ENCODE results near the gene TXLNG. TPM values are rescaled to one million over a fixed set of nuclear protein-coding genes. Genes with fewer than 3 reads are reported as not detected.

The TXLNG gene
- total RNA-seq, 1 experiment from 2014 or later = 31.1 TPM

DNA sequence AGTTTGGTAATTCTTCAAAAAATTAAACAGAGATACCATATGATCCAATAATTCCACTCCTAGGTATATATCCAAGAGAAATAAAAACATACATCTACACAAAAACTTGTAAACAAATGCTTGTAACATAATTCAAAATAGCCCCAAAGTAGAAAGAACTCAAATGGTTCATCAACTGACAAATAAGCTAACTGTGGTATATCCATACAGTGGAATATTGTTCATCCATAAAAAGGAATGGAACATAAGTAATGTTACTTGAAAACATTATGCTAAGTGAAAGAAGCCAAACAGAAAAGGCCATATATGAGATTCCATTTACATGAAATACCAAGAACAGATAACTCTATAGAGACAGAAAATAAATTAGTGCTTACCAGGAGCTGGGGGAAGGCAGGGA, 70.5 kb downstream of the TXLNG start (continued):
- TF ChIP-seq, protein P1, sequence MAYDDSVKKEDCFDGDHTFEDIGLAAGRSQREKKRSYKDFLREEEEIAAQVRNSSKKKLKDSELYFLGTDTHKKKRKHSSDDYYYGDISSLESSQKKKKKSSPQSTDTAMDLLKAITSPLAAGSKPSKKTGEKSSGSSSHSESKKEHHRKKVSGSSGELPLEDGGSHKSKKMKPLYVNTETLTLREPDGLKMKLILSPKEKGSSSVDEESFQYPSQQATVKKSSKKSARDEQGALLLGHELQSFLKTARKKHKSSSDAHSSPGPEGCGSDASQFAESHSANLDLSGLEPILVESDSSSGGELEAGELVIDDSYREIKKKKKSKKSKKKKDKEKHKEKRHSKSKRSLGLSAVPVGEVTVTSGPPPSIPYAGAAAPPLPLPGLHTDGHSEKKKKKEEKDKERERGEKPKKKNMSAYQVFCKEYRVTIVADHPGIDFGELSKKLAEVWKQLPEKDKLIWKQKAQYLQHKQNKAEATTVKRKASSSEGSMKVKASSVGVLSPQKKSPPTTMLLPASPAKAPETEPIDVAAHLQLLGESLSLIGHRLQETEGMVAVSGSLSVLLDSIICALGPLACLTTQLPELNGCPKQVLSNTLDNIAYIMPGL (CRISPR knock-in tag; IDR thresholded peaks at IDR 0.05) = no peak
- TF ChIP-seq SOX15 (CRISPR knock-in tag; IDR thresholded peaks at IDR 0.05) = no peak

DNA sequence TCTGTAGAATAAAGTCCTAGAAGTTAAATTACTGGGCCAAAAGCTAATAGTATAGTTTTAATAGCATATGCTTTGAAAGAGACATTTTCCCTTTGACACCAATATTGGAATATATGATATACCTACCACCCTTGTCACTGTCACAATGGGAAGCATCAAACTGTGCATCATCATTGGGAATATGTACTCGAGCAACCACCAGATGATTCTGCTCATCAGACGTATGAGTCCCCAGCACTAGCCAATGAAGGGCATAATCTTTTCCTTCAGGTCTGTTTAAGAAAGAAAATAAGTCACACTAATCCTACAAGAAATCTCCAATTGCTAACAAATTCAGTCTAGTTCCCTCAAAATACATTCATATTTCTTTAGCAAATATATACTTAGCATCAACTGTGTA, 76.6 kb downstream of the TXLNG start:
- Mint-ChIP-seq H3K27ac (no peak overlapping the region), H3K9me3 (no peaks in the 10 kb centered on the region), H3K4me1 (no peaks in the 10 kb centered on the region), H3K4me3 (no peak overlapping the region), H3K27me3 (ENCODE audit: low read depth) (no peaks in the 10 kb centered on the region), H3K36me3 (peaks cover 47% of the 10 kb centered on the region)
- CTCF ChIA-PET = no interaction called here
- POLR2A ChIA-PET = no interaction called here
- ATAC-seq = no peak
- TF ChIP-seq, protein P2, sequence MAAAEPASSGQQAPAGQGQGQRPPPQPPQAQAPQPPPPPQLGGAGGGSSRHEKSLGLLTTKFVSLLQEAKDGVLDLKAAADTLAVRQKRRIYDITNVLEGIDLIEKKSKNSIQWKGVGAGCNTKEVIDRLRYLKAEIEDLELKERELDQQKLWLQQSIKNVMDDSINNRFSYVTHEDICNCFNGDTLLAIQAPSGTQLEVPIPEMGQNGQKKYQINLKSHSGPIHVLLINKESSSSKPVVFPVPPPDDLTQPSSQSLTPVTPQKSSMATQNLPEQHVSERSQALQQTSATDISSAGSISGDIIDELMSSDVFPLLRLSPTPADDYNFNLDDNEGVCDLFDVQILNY (CRISPR knock-in tag; IDR thresholded peaks at IDR 0.05) = no peak
- TF ChIP-seq ZBTB21 (CRISPR knock-in tag; IDR thresholded peaks at IDR 0.05; ENCODE audit: borderline replicate concordance) (no peak), SP1 (CRISPR knock-in tag; conservative IDR thresholded peaks at IDR 0.05) (no peak), CREB1 (CRISPR knock-in tag; IDR thresholded peaks at IDR 0.05) (no peak), NR1H2 (CRISPR knock-in tag; IDR thresholded peaks at IDR 0.05) (no peak)
- DNase-seq (ENCODE audit: low spot score) = no peak

GRCh38 chrX:16867947-16868346, 81.7 kb downstream of the TXLNG start:
- ChIA-PET POLR2A (no interaction called here), CTCF (interaction anchor here (1.1 kb wide), 1 partner anchor 15 kb away, joined by 4 read pairs; no protein-coding TSS in a partner anchor)
- Mint-ChIP-seq H3K9me3 (no peaks in the 10 kb centered on the region), H3K36me3 (peaks cover 21% of the 10 kb centered on the region), H3K4me3 (peak overlapping the region; percentile 93), H3K27me3 (ENCODE audit: low read depth) (no peaks in the 10 kb centered on the region), H3K4me1 (peaks cover 25% of the 10 kb centered on the region), H3K27ac (no peak overlapping the region)
- DNase-seq (ENCODE audit: low spot score) (no peak), ATAC-seq (no peak)
- TF ChIP-seq, protein P3, sequence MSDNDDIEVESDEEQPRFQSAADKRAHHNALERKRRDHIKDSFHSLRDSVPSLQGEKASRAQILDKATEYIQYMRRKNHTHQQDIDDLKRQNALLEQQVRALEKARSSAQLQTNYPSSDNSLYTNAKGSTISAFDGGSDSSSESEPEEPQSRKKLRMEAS (CRISPR knock-in tag; IDR thresholded peaks at IDR 0.05) = no peak
- TF ChIP-seq CTCF (IDR thresholded peaks at IDR 0.05) (no peak), ZSCAN18 (CRISPR knock-in tag; IDR thresholded peaks at IDR 0.05) (no peak)

- POLR2A ChIA-PET = no interaction called here
- no peaks in the 10 kb centered on the region for H3K9me3 Mint-ChIP-seq
- no peak for ATAC-seq
- TF ChIP-seq AFF4 (CRISPR knock-in tag; IDR thresholded peaks at IDR 0.05; ENCODE audit: borderline replicate concordance) (no peak), OVOL2 (CRISPR knock-in tag; IDR thresholded peaks at IDR 0.05; ENCODE audit: borderline replicate concordance) (no peak), JAZF1 (CRISPR knock-in tag; IDR thresholded peaks at IDR 0.05) (no peak), ZNF317 (CRISPR knock-in tag; IDR thresholded peaks at IDR 0.05; ENCODE audit: borderline replicate concordance, low read depth) (no peak)
- CTCF ChIA-PET = no interaction called here
- peaks cover 28% of the 10 kb centered on the region for H3K4me1 Mint-ChIP-seq
- H3K27ac Mint-ChIP-seq = peak overlapping the region; percentile 94
- peaks cover 16% of the 10 kb centered on the region for H3K36me3 Mint-ChIP-seq
- no peak for DNase-seq (ENCODE audit: low spot score)
- peak overlapping the region; percentile 93 for H3K4me3 Mint-ChIP-seq
- no peaks in the 10 kb centered on the region for H3K27me3 Mint-ChIP-seq (ENCODE audit: low read depth)
Observed at GRCh38 chrX:16868920-16869319, 82.7 kb downstream of the TXLNG start.

Data from WTC11 (cell line).